Measurements from ENCODE around the gene RNF11.
"Not testable (repeated sequence)": the region's sequence is repeated elsewhere in the genome, so short reads cannot be mapped to it uniquely, and the experiment has no call there.

RNF11 gene

GRCh38 chr1:51230501-51231078 is 5.5 kb upstream of the RNF11 start:
- no peak for DNase-seq

- no peak for DNase-seq
Observed at GRCh38 chr1:51231120-51231519, 5.0 kb upstream of the RNF11 start.

DNA sequence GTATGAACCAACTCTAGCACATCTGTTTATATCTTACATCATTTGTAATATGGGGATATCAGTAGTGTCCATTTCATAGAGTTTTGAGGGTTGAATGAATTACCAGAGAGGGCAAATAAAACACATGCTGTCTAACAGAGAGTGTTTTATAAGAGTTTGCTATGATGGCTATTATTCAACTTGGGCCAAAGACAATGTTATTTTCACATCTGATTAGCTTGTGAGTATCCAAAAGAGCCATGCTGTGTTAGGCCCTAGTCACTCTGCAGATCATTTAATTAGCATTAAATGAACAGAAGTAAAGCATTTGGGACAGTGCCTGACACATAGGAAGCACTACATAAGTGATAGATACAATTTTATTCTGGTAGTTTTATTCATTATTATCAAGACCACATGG is 4.2 kb upstream of the RNF11 start:
- DNase-seq = no peak

DNA sequence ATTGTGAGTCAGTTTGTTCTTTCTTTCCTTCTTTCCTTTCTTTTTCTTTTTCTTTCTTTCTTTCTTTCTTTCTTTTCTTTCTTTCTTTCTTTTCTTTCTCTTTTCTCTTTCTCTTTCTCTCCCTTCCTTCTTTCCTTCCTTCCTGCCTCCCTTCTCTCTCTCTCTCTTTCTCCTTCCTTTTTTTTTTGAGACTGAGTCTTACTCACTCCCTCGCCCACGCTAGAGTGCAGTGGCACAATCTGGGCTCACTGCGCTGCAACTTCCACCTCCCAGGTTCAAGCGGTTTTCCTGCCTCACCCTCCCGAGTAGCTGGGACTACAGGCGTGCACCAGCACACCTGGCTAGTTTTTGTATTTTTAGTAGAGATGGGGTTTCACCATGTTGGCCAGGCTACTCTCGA is 1.8 kb upstream of the RNF11 start:
- DNase-seq = not testable (repeated sequence)

GRCh38 chr1:51234721-51235425 is 1.2 kb upstream of the RNF11 start:
- peak; percentile 97 for DNase-seq

DNA sequence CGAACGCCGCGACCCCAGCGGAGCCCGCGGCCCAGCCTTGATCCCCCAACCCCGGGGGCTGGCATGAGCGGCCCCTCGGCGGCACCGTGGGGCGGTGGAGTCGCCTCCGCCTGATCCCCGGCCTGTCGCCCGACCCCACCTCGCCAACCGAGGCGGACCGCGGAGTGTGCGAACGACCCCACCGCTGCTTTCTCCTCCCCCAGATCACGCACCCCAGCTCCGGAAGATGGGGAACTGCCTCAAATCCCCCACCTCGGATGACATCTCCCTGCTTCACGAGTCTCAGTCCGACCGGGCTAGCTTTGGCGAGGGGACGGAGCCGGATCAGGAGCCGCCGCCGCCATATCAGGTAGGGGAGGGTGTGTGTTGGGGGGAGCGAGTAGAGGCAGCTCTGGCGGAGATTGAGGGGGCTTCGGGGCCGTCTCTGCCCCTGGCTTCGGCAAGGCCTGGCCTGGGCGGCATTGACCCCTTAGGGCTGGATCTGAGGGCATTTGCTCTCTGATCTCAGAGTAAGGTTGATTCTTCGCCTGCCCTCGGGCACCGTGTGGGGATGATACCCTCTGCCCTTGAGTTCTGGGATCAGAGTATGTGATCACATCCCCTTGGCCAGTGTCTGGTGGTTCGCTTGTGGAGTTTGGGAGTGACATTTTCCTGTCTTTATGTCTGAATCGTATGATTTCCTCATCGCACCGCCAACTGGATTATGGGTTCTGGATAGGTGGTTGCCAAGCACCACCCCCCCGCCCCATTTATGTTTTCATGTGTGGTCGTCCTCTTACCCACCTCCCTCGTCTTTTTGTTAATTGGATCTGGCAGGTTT is 668 bp downstream of the RNF11 start:
- DNase-seq = peak; percentile 34

DNA sequence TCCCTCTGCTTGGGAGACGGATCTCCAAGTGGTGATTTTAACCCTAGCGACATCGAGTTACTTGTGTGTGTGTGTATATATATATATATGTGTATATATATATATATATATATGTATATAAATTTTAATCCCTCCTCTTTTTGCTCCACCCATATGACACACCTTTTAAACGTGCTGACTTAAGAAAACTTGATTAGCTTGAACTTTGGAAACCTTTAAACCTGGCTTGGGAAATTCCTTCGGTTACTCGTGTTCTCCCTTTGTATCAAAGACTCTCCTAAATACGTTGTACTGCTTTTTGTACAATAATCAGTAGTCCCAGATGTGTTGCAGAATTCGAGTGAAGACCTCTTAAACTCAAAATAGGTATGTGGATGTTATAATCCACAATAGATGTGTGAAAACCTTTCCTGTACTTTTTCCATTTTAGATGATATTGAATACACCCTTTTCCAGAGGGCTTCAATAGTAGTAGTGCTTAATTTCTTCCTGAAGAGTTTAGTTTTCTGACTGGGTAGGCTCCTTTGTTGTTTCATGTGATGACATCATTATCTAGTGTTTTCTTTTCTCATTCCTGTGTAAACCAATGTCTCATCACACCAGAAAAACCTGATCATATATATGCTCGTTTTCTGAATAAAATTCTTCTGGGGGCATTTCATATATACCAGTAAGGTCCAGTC is 1.4 kb downstream of the RNF11 start:
- peak; percentile 58 for DNase-seq

- DNase-seq = peak; percentile 60
Observed at GRCh38 chr1:51238034-51238403, 1.9 kb downstream of the RNF11 start.

DNA sequence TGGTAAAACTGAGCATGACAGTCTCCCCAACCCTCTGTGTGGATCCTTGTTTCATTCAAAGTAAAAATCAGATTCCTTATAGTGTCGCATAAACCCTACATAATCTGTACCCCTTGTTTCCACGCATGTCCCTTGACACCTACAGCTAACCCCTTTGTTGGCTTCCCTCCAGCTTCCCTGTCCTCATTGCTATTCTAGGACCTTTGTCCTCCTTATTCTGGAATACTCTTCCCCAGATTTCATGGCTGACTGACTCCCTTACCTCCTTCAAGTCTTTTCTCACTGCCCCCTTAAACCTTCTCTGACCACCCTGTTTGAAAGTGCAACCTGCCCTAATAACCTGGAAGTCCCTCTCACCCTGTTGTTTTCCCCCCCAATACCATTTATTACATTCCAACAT is 4.0 kb downstream of the RNF11 start:
- DNase-seq = no peak

DNA sequence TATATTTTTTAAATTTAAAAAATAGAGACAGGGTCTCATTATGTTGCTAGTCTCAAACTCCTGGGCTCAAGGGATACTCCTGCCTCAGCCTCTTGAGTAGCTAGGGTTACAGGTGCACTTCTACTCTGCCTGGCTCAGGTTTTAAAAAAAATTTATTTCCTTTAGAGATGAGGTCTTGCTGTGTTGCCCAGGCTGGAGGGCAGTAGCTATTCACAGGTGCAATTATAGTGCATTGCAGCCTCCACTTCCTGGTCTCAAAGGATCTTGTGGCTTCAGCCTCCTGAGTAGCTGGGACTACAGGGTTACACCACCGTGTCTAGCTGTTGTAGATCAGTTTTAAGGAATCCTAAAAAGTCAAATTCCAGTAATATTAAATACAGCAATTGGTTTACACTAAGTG is 5.0 kb downstream of the RNF11 start:
- DNase-seq = no peak

DNA sequence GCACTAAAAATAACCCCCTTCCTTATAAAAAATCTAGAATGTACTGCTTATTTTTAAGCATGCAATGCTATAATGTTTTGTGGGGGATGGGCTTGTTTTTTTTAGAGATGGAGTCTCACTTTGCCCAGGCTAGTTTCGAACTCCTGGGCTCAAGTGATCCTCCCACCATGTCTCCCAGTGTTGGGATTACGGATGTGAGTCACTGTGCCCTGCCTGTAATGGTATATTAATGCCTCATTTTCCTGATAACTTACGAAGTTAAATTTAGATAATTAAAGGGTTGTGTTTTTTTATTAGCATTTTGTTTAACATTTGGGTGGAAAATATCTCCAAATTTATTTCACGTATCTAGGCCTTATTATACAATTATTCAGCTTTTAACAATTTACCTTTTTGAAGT is 6.5 kb downstream of the RNF11 start:
- no peak for DNase-seq

DNA sequence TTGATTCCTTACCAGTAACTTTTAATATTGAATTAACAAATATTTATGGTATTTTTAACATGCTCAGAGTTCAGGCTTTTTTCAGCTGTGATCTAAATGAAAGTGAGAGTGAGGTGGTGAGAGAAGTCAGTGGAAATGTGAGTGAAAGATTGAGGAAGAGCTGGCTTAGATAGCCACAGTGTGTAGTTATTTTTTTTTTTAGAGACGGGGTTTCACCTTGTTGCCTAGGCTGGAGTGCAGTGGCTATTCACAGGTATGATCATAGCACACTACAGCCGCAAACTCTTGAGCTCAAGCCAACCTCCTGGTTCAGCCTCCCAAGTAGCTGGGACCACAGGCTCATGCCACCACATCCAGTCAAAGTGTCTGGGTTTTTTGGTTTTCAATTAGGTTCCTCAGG is 10.9 kb downstream of the RNF11 start:
- DNase-seq = no peak

DNA sequence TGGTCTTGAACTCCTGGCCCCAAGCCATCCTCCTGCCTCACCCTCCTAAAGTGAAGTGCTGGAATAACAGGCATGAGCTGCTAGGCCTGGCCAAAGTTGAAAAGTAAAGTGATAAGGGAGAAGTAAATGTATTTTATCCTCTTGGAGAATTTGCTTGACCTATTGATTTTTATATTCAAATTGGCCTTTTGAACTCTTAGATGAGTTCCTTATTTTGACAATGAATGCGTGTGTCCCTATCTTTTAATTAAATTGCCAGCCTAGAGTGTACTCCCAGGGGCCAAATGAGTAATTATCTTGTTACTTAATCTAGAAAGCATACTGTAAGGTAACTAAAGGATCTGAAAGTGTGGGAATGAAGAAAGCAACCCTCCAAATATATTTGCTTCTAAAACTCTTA is 11.4 kb downstream of the RNF11 start:
- DNase-seq = no peak

DNA sequence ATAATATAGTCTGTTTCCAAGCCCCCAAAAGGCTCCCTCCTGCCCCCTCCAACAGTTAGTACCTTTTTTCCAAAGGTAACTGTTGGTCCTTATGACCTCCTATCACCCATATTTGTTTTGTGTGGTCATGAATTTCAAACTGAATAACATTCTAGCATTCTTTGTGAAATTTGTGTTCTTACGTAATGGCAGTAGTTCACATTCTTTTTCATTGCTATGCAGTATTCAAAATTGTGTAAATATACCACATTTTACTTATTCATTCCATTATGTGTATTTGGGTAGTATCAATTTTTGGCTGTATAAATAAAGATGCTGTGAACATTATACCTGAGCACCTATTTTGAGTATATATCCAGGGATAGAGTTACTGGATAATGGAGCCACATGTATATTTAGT is 13.4 kb downstream of the RNF11 start:
- no peak for DNase-seq

GRCh38 chr1:51250729-51251128 is 14.7 kb downstream of the RNF11 start:
- not testable (repeated sequence) for DNase-seq

DNA sequence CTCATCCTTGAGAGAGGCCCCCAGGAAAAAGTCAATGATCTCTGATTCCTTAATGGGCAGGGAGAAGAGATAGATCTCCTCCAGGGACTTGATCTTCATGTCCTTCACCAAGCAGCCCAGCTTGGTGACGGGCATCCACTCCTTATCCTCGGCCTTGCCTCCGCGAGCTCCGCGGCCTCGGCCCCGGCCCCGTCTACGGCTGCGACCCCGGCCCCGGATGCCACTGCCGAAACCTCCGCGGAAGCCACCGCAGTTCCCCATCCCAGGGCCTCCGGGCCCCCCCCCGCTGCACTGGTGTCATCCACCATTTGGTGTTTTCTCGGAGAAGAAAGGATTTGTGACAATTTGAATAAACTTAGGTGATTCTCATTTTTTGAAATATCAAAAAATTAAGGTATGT is 15.1 kb downstream of the RNF11 start:
- not testable (repeated sequence) for DNase-seq

DNA sequence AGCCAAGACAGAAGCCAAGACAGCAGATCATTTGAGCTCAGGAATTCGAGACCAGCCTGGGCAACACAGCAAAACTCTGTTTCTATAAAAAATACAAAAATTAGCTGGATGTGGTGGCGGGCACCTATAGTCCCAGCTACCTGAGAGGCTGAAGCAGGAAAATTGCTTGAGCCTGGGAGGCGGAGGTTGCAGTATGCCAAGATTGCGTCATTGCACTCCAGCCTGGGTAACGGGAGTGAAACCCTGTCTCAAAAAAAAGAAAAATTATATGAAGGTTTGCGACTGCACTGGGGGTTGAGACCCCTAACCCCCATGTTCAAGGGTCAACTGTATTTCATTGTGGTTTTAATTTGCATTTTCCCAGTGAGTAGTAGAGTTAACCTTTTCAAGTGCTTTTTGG is 16.3 kb downstream of the RNF11 start:
- DNase-seq = no peak

DNA sequence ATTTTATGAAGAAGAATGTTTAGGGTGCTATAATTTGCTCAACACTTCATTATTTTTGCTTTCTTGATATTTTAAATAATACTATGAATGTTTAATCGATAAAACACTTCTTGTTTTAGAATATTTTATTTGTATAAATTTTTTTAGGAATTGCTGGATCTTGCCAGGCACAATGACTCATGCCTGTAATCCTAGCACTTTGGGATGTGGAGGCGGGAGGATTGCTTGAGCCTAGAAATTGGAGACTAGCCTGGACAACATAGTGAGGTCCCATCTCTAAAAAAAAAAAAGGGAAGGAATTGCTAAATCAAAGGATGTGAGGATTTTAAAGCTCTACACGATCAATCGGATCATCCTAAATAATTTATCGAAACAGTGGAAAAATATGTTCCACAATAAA is 17.6 kb downstream of the RNF11 start:
- no peak for DNase-seq

DNA sequence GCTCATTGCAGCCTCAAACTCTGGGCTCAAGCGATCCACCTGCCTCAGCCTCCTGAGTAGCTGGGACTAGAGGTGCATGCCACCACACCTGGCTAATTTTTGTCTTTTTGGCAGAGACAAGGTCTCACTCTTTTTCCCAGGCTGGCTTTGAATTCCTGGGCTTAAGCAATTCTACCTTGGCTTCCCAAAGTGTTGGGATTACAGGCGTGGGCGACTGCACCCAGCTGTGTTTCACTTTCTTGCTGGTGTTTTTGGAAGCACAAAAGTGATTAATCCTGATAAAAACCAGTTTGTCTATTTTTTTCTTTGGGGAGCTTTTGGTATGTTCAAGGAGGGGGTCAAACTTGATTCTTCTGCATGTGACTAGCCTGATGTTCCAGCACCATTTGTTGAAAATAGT is 19.3 kb downstream of the RNF11 start:
- DNase-seq = no peak

DNA sequence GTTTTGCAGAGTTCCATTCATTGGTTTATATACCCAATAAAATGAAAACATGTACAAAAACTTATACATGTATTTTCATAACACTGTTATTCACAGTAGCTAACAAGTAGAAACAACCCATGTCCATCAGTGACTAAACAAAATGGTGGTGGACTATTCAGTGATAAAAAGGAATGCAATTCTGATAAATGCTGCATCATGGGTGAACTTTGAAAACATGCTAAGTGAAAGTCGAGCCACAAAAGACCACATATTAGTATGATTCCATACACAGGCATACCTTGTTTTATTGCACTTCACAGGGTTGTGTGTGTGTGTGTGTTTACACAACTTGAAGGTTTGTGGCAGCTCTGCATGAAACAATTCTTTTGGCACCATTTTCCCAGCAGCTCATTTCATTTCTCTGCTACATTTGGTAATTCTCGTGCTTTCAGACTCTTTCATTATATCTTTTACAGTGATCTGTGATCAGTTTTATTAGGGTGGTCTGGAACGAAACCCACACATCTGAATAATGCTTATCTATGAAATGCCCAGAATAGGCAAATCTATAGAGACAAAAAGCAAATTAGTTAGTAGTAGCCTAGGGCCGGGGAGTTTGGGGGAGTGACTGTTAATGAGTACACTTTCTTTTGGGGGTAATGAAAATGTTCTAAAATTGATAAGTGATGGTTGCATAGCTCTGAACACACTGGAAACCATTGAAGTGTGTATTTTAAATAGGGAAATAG is 27.2 kb downstream of the RNF11 start:
- DNase-seq = no peak

GRCh38 chr1:51264451-51264850 is 28.4 kb downstream of the RNF11 start:
- no peak for DNase-seq

DNA sequence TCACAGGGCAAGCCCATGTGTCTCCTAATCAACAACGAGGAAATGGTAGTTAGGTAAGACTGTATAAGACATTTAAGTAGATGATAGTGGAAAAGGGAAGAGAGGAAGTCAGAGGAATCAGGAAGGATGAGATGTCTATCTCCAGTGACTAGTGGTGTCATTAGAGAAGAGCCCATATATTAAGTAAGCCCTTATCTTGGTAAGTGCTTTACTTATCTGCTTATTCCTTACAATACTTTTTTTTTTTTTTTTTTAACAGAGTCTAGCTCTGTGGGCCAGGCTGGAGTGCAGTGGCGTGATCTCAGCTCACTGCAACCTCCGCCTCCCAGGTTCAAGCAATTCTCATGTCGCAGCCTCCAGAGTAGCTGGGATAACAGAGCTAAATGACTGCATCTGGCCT is 29.5 kb downstream of the RNF11 start:
- no peak for DNase-seq

- DNase-seq = no peak
Observed at GRCh38 chr1:51266181-51266580, 30.1 kb downstream of the RNF11 start.
